Measurements from ENCODE around the gene PSTPIP1.

GRCh38 chr15:77074350-77074749 is 79.4 kb downstream of the PSTPIP1 start:
- TF ChIP-seq GATA1 (IDR thresholded peaks at IDR 0.05; ENCODE audit: low read depth, low read length) (no peak), POLR2A (IDR thresholded peaks at IDR 0.05; ENCODE audit: low read length) (no peak)

All from erythroblast (primary cell).